IPS-15b (cell line): Measurements from ENCODE around the gene ELOVL1.
"Not testable (repeated sequence)": the region's sequence is repeated elsewhere in the genome, so short reads cannot be mapped to it uniquely, and the experiment has no call there.

Experiments used
- H3K27me3 ChIP-seq: one replicate; pipeline ENCODE4 v1.6.1; 2013; ENCODE audit warnings: low read length; ENCODE audit not compliant: control insufficient read depth, insufficient read depth
- H3K36me3 ChIP-seq: one replicate; pipeline ENCODE4 v1.6.1; 2013; ENCODE audit warnings: low read length; ENCODE audit not compliant: control insufficient read depth, insufficient read depth
- H3K4me1 ChIP-seq: one replicate; pipeline ENCODE4 v1.6.1; 2013; ENCODE audit warnings: mild to moderate bottlenecking, low read length; ENCODE audit not compliant: control insufficient read depth, insufficient read depth
- H3K4me3 ChIP-seq: one replicate; pipeline ENCODE4 v1.5.1; 2013; ENCODE audit warnings: low read depth, low read length
- H3K9ac ChIP-seq: one replicate; pipeline ENCODE4 v1.6.1; 2013; ENCODE audit warnings: low read depth, mild to moderate bottlenecking, low read length
- H3K9me3 ChIP-seq: one replicate; pipeline ENCODE4 v1.6.1; 2013; ENCODE audit warnings: mild to moderate bottlenecking, low read length; ENCODE audit not compliant: control insufficient read depth, insufficient read depth

ELOVL1 gene

GRCh38 chr1:43367904-43368645 is at the start of gene ELOVL1:
ELOVL1 (minus strand) TSS chr1:43368011; CDS start chr1:43365609, 2,402 bp downstream.
- H3K9me3 ChIP-seq, result no peaks in the 10 kb centered on the region
- no peaks in the 10 kb centered on the region for H3K27me3 ChIP-seq
- H3K4me1 ChIP-seq, result peaks cover 7% of the 10 kb centered on the region
- H3K9ac ChIP-seq, result peak within 1 kb of the TSS; percentile 73
- peaks cover 17% of the 10 kb centered on the region for H3K36me3 ChIP-seq
- peak within 1 kb of the TSS; percentile 88 for H3K4me3 ChIP-seq

- Histone ChIP-seq H3K36me3 (peaks cover 14% of the 10 kb centered on the region), H3K9ac (no peak overlapping the region)
These were observed 48.1 kb upstream of the ELOVL1 start for GRCh38 chr1:43415901-43416300.

DNA sequence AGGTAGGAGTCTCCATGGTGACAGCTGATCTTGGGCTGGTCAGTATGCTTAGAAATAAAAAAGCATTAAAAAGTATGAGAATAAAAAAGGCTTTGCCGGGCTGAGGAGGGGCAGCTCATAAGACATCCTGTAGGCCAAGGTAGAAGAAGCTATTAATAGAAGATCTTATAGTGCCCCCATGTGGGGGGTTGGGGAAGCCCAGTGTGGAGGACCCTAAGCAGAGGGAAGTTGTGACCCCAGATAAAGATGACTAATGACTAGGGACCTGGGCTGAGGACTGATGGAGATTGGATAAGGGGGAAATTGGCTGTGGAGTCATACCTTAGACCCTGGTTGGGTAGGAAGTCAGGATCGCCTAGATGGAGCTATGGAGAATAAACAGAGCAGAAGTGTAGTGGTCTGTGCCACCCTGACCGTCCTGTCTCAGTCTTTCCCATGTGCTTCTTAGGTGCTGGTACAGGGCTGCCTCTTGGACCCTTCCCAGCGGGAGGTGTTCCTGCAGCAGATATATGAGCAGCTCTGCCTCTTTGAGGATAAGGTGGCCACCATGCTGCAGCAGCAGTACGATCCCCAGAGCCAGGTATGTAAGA is 46.9 kb upstream of the ELOVL1 start:
- Histone ChIP-seq H3K9me3 (no peaks in the 10 kb centered on the region), H3K4me1 (no peaks in the 10 kb centered on the region), H3K36me3 (peaks cover 3% of the 10 kb centered on the region), H3K27me3 (no peaks in the 10 kb centered on the region), H3K4me3 (no peak overlapping the region), H3K9ac (no peak overlapping the region)

More at GRCh38 chr1:43415901-43416300, 48.1 kb upstream of the ELOVL1 start:
- H3K4me1 ChIP-seq, result no peaks in the 10 kb centered on the region
- no peak overlapping the region for H3K4me3 ChIP-seq
- no peaks in the 10 kb centered on the region for H3K27me3 ChIP-seq
- H3K9me3 ChIP-seq, result no peaks in the 10 kb centered on the region

DNA sequence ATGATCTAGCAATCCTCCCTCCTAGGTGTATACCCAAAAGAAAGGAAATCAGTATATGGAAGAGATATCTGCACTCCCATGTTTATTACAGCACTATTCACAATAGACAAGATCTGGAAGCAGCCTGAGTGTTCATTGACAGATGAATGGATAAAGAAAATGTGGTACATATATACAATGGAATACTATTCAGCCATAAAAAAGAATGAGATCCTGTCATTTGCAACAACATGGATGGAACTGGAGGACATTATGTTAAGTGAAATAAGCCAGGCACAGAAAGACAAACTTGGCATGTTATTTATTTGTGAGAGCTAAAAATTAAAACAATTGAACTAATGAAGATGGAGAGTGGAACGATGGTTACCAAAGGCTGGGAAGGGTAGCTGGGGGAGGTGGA is 45.6 kb upstream of the ELOVL1 start:
- not testable (repeated sequence) for H3K4me1 ChIP-seq, H3K36me3 ChIP-seq, H3K9me3 ChIP-seq, H3K27me3 ChIP-seq, H3K9ac ChIP-seq, H3K4me3 ChIP-seq

GRCh38 chr1:43410571-43410970 is 42.8 kb upstream of the ELOVL1 start:
- H3K27me3 ChIP-seq, result no peaks in the 10 kb centered on the region
- H3K4me3 ChIP-seq, result no peak overlapping the region
- no peaks in the 10 kb centered on the region for H3K9me3 ChIP-seq
- peaks cover 3% of the 10 kb centered on the region for H3K36me3 ChIP-seq
- H3K9ac ChIP-seq, result no peak overlapping the region
- H3K4me1 ChIP-seq, result no peaks in the 10 kb centered on the region

DNA sequence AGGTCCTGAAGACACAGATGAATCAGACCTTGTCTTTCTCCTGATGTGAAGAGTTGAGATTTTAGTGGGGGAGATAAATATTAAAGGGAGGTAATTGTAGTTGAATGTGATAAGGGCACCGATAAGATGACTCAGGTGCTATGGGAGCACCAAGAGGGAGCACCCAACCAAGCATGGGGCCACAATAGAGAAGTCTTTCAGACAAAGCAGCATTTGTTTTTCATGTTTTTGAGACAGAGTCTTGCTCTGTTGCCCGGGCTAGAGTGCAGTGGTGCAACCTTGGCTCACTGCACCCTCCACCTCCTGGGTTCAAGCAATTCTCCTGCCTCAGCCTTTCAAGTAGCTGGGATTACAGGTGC is 38.0 kb upstream of the ELOVL1 start:
- no peak overlapping the region for H3K9ac ChIP-seq

GRCh38 chr1:43405219-43405875 is 37.5 kb upstream of the ELOVL1 start:
- Histone ChIP-seq H3K36me3 (peaks cover 14% of the 10 kb centered on the region), H3K4me3 (no peak overlapping the region), H3K9me3 (no peaks in the 10 kb centered on the region)

More for the DNA sequence above, 38.0 kb upstream of the ELOVL1 start:
- Histone ChIP-seq H3K4me3 (no peak overlapping the region), H3K27me3 (no peaks in the 10 kb centered on the region), H3K9me3 (no peaks in the 10 kb centered on the region), H3K36me3 (peaks cover 14% of the 10 kb centered on the region), H3K4me1 (no peaks in the 10 kb centered on the region)

DNA sequence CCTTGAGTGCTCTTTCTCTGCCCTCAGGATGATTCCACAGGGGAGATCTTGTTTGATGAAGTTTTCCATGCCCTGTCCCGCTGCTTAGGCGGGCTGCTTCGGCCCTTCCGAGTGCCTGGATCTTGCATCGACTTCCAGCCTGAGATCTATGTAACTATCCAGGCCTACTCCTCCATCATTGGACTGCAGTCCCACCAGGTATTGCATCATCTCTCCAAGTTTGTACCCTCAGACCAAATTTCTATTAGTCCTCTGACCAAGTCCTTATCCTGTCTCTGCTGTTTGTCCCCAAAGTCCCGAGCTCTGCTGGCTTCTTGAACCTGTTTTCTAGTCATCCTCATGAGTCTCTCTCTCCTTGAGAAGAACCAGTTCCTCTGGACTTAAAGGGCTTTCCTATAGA is 36.5 kb upstream of the ELOVL1 start:
- Histone ChIP-seq H3K4me1 (no peaks in the 10 kb centered on the region), H3K9me3 (no peaks in the 10 kb centered on the region), H3K9ac (no peak overlapping the region), H3K4me3 (no peak overlapping the region), H3K36me3 (peaks cover 14% of the 10 kb centered on the region), H3K27me3 (no peaks in the 10 kb centered on the region)

More at GRCh38 chr1:43405219-43405875, 37.5 kb upstream of the ELOVL1 start:
- H3K27me3 ChIP-seq, result no peaks in the 10 kb centered on the region
- no peak overlapping the region for H3K9ac ChIP-seq
- H3K4me1 ChIP-seq, result no peaks in the 10 kb centered on the region

DNA sequence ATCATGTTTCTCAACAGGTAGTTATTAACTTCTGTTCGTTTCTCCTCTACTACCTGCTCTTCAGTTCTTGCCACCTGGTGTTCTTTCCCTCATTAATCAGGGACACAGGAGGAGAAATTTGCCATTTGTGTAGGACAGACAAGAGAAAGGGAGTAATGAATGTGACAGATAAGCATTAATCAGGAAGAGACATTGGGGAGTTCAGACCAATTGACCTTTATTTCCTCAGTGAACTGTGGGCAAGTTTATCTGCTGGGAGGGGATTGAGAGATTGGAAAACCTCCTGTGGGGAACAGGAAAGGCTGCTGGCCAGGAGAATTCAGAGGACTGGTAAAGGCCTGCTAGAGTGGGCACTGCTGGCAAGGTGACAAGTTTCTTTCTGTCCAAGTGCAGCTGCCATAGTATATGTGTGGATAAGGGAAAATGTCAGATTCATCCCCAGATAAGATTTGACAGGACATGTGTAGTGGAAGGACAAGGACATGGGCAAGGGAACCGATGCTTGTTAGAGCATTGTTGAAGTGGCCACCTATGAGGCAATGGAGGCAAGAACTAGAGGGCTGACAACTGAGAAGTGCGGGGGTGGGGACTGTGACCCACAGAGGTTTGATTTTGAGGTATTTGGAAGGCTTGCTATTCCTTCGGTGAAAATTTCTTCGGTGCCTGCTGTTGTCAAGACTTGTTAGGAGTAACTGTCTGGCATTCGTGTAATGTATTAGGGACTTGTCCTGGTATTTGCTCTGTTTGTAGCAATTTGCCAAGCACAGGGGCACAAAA is 34.5 kb upstream of the ELOVL1 start:
- H3K9me3 ChIP-seq, result no peaks in the 10 kb centered on the region
- H3K4me1 ChIP-seq, result no peaks in the 10 kb centered on the region
- no peak overlapping the region for H3K4me3 ChIP-seq
- no peaks in the 10 kb centered on the region for H3K27me3 ChIP-seq
- peaks cover 14% of the 10 kb centered on the region for H3K36me3 ChIP-seq
- H3K9ac ChIP-seq, result no peak overlapping the region

DNA sequence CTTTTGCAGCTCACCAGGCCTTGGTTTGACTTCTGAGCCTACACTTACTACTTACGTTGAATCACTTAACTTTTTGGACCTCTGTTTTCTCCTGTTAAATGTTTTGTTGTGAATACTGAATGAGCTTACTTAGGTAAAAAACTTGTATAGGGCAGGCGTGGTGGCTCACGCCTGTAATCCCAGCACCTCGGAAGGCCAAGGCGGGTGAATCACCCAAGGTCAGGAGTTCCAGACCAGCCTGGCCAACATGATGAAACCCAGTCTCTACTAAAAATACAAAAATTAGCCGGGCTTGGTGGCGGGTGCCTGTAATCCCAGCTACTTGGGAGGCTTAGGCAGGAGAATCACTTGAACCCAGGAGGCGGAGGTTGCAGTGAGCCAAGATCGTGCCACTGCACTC is 32.6 kb upstream of the ELOVL1 start:
- H3K9me3 ChIP-seq, H3K9ac ChIP-seq, H3K4me3 ChIP-seq, H3K27me3 ChIP-seq, H3K4me1 ChIP-seq: not testable (repeated sequence)
- H3K36me3 ChIP-seq, result peaks cover 12% of the 10 kb centered on the region

GRCh38 chr1:43398227-43398626 is 30.4 kb upstream of the ELOVL1 start:
- Histone ChIP-seq H3K27me3 (no peaks in the 10 kb centered on the region), H3K4me1 (no peaks in the 10 kb centered on the region), H3K4me3 (no peak overlapping the region), H3K36me3 (peaks cover 2% of the 10 kb centered on the region), H3K9ac (no peak overlapping the region), H3K9me3 (no peaks in the 10 kb centered on the region)
